Activated CD8-positive, alpha-beta memory T cell treated with anti-CD3 and anti-CD28 coated beads for 24 hours (primary cell): ENCODE measurements around the gene ZKSCAN5.

Source experiments
- DNase-seq: peaks from one replicate; pipeline ENCODE4 v3.0.0-alpha.2; 2020

ZKSCAN5 gene

DNA sequence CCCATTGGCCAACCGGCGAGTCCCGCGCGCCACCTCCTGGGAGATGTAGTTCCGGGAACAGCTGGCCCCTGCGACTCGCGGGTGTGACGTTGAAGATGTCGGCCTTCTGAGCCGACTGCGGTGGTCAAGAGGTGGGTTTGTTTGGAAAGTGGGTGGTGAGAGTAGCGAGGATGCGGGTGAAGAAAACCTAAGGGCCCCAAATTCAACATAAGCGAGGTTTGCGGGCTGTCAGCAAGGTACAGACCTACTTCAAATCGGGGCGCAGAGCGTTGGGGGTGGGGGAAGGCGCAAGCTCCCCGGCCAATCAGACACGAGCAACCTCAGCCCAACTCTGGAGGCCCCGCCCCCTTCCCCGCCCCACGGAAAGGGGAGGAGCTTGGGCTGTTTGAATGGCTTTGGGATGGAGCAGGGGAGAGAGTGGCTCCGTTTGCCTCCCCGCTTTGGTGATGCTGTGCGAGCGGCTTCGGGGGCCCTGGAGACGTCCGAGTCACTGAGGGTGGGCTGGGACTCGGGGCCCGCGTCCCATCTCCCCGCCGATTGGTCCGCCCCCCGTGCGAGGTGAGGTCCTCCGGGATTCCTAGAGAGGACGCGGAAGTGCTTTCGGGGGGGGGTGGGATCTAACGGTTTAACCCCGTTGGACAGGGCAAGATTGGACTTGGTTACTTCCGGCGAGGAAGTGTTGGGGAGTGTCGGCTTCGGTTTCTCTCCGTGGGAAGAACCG lies at the start of gene ZKSCAN5:
Gene ZKSCAN5 (plus strand): TSS at position 60 of the 721 bp plus-strand sequence. CDS start 1,383 bp downstream, outside the sequence.
- peak; percentile 100 for DNase-seq

DNA sequence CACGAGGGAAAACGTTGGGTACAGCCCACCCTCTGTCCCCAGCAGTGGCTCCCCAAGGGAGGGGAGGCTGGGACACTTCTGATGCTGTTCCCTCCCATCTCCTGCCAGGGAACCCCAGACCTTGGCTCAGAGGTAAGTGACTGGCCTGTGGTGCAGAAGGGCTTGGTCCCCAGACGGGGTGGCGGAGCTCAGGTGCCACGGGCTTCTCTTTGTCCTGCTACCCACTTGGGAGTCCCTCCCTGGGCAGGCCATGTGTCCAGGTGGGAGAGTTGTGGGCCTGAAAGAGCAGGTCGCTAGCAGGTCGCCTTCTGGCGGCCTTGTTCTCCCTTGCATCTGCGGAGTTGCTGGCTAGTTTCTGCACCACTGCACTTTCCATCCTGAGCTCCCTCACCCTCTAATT lies 48.6 kb upstream of the ZKSCAN5 start:
- no peak for DNase-seq

DNA sequence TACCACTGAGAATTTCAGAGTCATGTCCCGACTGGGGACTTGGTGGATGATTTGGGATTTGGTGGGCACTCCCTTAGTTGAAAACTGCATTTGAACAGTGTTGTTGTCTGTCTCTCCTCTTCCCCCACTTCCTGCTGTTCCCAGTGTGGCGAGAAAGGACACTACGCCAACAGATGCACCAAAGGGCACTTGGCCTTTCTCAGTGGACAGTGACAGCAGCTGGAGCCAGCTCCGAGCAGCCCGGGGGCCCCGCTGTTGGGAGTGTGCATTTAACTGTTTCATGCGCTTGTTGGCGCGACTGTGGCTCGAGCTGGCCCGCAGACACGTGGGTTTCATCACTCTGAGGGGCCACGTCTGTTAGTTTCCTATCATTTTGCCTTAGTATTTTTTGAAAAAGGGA lies 48.2 kb upstream of the ZKSCAN5 start:
- DNase-seq = no peak

- DNase-seq = no peak
Observed at GRCh38 chr7:99457050-99457649, 47.3 kb upstream of the ZKSCAN5 start.

GRCh38 chr7:99457650-99458493 lies 46.6 kb upstream of the ZKSCAN5 start:
- DNase-seq = no peak

GRCh38 chr7:99459087-99459486 lies 45.4 kb upstream of the ZKSCAN5 start:
- DNase-seq = no peak

DNA sequence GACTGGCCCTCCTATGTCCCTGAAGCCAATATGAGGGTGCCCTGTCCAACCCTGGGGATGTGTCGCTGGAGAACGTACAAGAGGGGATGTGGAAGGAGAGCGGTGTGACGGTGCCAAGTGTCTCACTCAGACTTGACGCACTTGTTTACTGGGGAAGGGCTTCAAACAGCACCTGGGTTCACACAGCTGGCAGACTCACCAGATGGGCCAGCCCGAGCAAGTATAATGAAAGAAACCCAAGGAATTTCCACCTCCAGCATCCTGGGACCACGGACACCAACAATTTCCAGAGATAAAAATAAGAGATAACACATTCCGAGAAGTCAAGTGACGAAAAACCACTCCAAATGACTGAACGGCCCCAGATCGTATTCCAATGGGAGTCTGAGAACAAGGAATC lies 43.8 kb upstream of the ZKSCAN5 start:
- no peak for DNase-seq

DNA sequence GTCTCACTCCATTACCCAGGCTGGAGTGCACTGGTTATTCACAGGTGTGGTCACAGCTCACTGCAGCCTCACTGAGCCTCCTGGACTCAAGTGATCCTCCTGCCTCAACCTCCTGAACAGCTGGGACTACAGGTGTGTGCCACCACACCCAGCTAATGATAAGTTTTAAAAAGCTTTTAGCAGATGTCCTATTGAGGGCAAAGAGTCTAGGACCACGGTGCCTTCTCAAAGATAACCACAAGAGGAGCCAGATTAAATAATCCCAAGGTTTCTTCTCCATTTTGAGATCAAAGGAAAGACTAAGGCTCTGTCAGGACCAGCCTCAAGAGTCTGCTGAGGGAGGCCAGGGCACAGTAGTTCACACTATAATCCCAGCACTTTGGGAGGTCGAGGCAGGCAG lies 43.2 kb upstream of the ZKSCAN5 start:
- no peak for DNase-seq

- DNase-seq = no peak
Observed at GRCh38 chr7:99465421-99465768, 39.1 kb upstream of the ZKSCAN5 start.

- DNase-seq = no peak
Observed at GRCh38 chr7:99468336-99468918, 36.0 kb upstream of the ZKSCAN5 start.

DNA sequence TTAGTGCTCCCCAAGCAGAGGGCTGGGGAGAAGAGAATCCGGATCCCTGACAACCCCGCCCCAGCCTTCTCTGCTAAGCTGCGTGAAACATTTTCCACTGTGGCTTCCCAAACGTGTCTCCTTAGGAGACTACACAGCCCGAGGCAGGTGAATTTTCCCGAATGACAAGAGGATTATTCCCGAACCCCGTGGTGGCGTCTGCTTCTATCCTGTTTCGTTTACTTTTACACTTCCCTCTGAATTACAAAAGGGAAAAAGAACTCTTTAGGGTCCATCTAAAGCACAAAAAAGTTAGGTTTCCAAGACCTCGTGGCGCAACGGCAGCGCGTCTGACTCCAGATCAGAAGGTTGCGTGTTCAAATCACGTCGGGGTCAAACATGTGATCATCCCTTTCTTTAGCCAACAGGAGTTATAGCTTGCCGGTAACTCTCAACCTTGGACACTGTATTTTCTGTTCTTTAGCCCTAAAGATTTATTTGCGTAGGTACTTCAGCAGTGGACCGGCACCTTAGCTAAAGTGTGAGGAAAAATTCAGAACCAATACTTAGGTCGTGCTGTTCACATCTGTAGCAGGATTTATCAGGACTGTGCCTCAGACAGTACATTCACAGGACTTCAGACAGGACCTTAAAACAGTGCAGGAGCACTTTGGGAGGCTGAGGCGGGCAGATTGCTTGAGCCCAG lies 34.9 kb upstream of the ZKSCAN5 start:
- no peak for DNase-seq

DNA sequence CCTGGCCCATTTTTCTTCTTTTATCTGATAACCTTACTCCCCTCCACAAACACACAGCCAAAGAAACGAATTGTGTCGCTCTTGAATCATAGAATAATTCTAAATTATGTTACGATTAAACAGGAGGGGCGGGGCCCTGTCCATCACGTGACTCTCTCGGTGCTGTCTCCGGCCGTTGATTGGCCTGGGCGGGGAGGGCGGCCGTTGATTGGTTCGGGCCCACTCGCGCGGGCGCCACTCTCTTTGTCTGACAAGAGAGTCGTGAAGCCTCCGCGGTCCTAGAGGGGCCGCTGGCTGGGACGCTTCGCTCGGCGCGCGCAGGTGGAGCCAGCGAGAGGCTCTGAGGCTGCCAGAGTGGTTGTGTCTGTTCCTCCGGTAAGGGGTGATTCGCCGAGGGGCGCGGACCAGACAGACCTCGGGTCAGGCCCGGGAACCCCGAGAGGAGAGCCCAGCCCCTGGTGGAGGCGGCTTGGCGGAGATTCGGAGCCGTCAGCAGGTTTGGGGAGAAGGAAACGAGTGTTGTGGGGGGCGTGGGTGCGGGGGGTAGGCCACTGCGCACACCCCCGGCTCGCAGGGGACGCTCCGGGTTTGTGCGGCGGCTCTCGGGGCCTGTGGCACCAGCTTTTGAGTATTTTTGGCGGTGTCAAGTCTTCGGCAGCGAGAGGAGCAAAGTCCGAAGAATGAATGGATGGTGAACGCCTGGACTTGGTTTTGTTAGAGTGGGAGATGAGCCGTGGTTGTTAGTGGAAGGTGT lies 31.7 kb upstream of the ZKSCAN5 start, which contains the start of gene ZNF789:
Gene ZNF789 (plus strand): TSS at position 330 of the 754 bp plus-strand sequence. CDS start 3,567 bp downstream, outside the sequence.
- DNase-seq = peak; percentile 98

GRCh38 chr7:99473315-99473596 lies 31.2 kb upstream of the ZKSCAN5 start:
- no peak for DNase-seq

- DNase-seq = no peak
Observed at GRCh38 chr7:99476107-99476506, 28.4 kb upstream of the ZKSCAN5 start.

GRCh38 chr7:99478464-99479440 lies 25.7 kb upstream of the ZKSCAN5 start:
- no peak for DNase-seq

- no peak for DNase-seq
Observed at GRCh38 chr7:99485094-99485493, 19.4 kb upstream of the ZKSCAN5 start.

GRCh38 chr7:99489235-99489634 lies 15.2 kb upstream of the ZKSCAN5 start:
- no peak for DNase-seq

GRCh38 chr7:99490878-99491277 lies 13.6 kb upstream of the ZKSCAN5 start:
- DNase-seq = no peak

GRCh38 chr7:99493823-99494222 lies 10.6 kb upstream of the ZKSCAN5 start:
- DNase-seq = no peak

GRCh38 chr7:99497766-99498545 lies 6.5 kb upstream of the ZKSCAN5 start:
- DNase-seq = no peak
